ENCODE measurements around the gene ORAI1.
"Not testable (repeated sequence)": the region's sequence is repeated elsewhere in the genome, so short reads cannot be mapped to it uniquely, and the experiment has no call there.

Gene ORAI1

DNA sequence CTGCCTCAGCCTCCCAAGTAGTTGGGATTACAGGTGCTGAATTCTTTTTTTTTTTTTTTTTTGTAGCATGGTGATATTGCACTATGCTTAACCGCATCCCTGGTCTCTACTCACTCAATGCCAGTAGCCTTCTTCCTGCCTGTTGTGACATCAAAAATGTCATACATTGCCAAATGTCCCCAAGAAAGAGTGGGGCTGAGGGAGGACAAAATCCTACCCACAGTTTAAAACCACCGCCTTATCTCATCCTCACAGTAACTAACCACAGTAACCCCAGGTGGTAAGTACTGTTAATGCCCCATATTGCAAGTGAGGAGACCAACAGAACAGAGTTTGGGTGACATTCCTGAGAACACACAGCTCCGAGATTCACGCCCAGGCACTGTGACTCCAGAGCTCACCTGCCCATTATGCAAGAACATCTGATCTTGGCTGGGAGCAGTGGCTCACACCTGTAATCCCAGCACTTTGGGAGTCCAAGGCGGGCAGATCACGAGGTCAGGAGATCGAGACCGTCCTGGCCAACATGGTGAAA is 23.6 kb downstream of the ORAI1 start:
- no peak for DNase-seq

DNA sequence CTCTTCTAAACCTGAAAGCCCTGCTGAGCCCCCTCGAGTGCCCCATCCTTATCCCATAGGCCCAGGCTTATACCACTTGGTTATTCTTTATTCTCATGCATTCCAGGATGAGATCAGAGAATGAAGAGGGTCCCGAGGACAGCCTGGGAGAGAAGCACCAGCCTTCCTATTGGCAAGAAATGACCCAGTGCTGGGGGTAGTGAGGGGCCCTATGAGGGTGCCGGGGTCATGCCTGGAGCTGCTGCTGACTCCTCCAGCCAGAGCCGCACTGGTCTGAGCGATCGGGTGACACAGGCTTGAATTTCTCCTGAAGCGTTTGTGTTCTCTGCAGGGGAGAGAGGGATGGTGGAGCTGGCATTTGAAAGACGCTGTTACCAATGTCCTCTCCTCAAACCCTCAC is 25.0 kb downstream of the ORAI1 start:
- no peak for DNase-seq

DNA sequence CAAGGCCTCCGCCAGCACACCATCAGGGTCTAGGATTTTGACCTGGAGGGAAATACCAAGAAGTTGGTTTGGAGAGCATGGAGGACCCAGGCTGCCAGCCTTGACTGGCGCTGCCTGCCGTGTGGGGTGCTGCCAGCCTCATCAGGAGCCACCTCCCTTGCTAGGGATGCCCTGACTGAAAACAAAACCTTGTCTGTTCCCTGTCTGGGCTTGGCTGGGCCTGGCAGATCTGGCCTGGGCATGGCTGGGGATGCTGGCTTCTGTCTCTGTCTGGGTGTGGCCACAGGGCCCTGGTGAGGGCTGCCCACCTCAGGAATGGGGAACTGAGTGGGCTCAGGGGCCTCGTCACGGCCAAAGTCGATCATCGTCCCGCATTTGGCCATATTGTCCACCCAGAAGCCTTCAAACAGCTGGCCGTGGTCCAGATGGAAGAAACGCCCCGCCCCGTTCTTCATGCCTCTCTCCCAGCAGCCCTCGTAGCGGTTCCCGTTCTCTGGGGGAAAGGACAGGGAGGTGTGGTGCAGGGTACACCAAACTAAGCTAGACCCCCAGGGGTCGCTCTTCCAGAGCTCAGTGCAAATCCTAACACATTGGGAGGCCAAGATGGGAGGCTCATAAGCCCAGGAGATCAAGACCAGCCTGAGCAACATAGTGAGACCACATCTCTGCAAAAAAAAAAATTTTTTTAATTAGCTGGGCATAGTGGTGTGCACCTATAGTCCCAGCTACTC is 26.6 kb downstream of the ORAI1 start:
- DNase-seq = no peak

DNA sequence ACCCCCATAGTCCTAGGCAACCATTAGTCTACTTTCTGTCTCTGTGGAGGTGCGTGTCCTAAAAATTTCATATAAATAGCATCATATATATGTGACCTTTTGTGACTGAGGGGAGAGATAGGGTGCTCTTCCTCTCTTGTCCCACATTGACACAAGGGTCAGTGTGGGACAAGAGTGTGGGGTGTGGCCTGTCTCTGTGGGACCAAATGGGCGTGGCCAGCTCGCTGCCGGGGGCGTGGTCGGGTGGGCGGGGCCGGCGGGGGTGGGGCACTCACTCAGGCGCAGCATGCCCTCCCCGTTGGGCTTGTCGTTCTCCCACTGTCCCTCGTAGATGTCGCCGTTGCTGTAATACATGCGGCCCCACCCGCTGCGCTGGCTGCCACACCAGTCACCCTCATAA is 27.7 kb downstream of the ORAI1 start:
- DNase-seq = no peak

DNA sequence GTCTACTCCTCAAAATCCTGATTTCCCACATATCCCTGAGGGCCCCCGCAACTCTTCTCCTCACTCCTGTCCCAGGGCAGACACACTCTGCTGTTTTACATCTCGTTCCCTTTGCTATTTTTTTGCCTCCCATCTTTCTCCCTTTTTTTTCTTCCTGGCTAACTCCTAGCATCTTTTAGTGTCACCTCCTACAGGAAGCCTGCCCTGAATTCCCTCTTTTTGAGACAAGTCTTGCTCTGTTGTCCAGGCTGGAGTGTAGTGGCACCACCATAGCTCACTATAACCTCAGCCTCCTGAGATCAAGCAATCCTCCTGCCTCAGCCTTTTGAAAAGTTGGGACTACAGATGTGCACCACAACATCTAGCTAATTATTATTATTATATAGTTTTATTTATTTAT is 29.8 kb downstream of the ORAI1 start:
- no peak for DNase-seq

DNA sequence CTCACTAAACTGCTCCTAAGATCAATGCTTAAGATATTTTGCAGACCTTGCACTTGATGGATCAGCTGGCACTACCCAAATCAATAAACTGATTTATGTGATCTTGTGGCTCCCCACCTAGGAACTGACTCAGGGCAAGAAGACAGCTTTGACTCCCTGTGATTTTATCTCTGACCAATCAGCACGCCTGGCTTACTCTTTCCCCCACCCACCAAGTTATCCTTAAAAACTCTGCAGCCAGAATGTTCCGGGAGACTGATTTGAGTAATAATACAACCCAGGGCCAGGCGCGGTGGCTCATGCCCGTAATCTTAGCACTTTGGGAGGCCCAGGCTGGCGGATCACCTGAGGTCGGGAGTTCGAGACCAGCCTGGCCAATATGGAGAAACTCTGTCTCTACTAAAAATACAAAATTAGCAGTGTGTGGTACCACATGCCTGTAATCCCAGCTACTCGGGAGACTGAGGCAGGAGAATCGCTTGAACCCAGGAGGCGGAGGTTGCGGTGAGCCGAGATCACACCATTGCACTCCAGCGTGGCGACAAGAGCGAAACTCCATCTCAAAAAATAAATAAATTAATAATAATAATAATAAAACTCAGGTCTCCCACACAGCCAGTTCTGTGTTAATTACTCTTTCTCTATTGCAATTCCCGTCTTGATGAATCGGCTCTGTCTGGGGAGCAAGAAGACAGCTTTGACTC is 31.1 kb downstream of the ORAI1 start:
- no peak for DNase-seq

DNA sequence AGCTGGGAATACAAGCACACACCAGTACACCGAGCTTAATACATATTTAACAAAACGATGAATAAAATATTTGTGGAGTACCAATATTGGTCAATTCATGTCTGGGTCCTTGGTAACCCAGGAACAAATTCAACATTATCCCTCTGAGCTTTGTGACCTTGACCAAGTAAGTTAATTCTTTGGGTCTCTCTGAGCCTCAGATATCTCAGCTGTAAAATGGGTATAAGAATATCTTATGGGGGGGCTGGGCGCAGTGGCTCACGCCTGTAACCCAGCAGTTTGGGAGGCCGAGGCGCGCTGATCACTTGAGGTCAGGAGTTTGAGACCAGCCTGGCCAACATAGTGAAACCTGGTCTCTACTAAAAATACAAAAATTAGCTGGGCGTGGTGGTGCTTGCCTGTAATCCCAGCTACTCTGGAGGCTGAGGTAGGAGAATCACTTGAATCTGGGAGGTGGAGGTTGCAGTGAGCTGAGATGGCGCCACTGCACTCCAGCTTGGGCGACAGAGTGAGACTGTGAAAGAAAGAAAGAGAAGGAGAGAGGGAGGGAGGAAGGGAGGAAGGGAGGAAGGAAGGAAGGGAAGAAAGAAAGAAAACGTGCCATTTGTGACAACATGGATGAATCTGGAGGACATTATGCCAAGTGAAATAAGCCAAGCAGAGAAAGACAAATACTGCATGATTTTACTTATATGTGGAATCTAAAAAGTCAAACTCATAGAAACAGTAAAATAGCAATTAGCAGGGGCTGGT is 35.2 kb downstream of the ORAI1 start:
- DNase-seq = not testable (repeated sequence)

DNA sequence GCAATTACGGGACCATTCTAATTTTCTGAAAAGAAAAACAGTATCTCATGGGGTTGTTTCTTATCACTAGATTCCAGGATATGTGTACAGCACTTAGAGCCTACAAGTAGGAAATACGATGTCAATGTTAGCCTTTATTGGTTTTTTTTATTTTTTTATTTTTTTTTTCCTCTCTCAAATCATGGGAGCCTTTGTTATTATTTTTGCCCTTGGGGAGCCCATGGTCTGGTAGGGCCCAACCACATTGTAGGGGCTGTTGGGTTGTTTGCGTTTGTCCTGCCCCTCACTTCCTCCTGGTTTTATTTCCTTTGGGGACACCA is 37.2 kb downstream of the ORAI1 start:
- no peak for DNase-seq

DNA sequence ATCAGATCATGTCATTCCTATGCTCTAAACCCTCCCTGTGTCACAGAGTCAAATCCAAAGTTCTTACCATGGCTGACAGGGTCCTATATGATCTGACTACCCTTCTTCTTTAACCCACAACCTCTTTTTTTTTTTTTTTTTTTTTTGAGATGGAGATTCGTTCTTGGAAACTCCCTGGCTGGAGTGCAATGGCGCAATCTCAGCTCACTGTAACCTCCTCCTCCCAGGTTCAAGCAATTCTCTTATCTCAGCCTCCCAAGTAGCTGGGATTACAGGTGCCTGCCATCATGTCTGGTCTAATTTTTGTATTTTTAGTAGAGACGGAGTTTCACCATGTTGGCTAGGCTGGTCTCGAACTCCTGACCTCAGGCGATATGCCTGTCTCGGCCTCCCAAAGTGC is 40.5 kb downstream of the ORAI1 start:
- DNase-seq = not testable (repeated sequence)

DNA sequence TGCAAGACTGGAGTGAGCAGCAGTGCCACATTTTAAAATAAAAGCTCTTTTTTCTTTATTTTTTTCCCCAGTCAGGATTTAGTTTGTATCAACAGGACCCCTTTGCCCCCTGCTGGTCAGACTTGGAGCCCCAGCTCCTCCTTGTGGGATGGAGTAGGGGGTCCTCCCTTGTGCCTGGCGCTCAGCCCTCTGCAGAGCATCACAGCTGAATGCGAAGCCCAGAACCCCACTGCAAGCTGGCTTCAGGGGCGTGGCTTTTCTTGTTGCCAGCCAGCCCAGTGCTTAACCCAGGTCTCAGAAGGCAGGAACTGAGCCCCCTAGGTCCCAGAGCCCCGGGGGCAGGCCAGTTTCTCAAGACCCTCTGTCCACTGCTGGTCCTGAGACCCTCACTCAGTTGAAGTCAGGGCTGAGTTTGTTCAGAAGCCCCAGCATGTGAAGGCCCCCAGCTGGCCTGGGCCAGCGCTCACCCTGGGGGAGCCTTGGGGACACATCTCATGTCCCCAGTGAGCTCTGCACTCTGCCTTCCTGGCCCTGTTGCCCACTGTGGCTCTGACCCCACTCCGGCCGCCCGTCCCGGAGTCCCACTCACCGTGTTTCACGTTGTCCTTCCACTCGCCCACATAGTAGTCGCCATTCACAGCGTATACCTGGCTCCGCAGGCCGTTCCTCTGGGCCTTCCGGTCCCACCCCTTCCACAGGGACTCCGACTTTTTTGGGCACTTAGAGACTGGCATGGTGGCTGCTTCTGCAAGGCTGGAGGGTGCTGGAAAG is 42.6 kb downstream of the ORAI1 start:
- DNase-seq = no peak

DNA sequence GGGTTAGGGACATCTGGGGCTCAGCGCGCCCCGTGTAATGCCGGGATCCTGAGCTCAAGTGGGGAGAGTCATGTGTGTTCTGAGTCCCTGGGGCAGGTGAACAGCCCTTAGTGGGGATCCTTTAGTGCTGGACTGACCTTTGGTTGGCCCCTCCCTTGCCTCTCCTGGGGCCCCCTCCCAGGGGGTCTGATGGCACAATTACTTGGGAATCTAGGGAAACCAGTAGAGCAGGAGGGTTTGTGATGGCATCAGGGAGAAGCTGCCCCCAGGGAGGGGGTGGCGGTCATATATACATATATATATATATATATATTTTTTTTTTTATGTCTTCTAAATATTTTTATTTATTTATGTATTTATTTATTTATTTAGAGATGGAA is 43.2 kb downstream of the ORAI1 start, which contains the start of gene MORN3:
Gene MORN3, minus strand, starts transcription at position 134 of the 380 bp plus-strand sequence. CDS start 171 bp downstream, outside the sequence.
- DNase-seq = no peak

DNA sequence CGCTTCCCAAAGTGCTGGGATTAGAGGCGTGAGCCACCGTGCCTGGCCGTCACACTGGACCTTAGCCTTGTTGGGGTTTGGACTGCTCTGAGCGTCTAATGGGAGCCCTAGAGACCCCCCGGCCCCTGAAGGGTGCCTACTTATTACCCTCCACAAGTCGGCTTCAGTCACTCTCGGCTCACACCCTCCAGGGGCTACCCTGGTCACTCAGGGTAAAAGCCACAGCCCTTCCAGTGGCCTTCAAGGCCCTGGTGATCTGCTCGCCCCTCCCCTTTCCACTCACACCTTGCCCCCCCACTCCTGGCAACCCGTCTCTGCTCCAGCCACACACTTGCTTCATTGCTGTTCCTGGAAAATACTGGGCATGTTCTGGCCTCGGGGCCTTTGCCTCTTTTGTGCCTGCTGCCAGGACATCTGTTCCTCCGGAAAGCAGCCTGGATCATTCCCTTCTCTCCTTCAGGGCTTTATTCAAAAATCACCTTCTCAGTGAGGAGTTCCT is 46.7 kb downstream of the ORAI1 start:
- DNase-seq = no peak

DNA sequence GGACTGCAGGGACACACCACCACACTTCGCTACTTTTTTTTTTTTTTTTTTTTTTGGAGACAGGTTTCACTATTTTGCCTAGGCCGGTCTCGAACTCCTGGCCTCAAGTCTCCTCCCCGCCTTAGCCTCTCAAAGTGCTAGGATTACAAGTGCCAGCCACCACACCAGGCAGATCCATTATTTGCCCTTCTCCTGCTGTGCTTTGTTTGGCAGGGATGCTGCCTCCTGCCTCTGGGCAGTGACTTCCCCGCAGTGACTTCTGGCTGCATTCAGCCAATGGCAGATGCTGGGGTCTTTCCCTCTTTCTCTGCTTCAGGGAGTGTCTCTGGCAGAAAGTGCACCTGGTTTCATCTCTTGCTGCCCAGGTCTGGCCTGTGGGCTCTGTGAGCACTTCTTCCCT is 49.9 kb downstream of the ORAI1 start:
- no peak for DNase-seq

DNA sequence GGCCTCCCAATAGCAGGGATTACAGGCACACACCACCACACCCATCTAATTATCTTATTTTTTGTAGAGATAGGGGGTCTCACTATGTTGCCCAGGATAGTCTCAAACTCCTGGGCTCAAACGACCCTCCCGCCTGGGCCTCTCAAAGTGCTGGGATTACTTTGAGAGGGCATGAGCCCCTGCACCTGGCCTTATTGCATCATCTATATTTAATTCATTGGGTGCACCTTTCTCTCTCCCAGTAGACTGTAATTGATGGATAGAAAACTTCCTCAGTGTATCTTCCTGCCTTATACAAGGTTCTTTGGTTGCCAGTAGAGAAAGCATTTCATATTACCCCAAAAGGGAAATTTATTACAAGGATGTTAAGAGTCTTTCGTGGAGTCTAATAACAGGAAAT is 52.0 kb downstream of the ORAI1 start:
- no peak for DNase-seq

DNA sequence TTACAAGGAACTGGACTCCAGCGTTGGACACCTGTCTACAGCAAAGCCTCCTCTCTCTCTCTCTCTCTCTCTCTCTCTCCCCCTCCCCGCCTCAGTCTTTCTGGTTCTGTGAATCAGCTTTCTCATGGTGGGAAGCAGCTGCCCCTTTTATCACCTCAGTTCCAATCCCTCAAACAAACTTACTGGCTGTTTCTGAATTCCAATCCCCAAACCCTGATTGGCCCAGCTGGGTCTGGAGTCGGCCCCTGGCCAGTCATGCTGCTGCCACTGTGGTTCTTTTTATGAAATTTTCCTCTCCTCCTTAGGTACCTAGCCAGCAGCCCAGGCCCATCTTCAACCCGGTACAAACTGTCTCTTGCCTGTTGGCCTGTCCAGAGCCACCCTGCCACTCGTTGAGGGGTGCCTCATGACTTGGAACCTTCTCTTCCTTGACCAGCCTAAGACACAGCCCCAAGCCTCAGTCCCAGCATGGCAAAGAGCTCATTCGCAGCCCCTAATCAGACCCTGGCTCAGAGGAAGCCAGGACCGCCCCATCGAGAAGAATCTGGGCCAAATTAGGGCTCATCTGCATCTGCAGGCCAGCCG is 52.5 kb downstream of the ORAI1 start:
- DNase-seq = no peak

DNA sequence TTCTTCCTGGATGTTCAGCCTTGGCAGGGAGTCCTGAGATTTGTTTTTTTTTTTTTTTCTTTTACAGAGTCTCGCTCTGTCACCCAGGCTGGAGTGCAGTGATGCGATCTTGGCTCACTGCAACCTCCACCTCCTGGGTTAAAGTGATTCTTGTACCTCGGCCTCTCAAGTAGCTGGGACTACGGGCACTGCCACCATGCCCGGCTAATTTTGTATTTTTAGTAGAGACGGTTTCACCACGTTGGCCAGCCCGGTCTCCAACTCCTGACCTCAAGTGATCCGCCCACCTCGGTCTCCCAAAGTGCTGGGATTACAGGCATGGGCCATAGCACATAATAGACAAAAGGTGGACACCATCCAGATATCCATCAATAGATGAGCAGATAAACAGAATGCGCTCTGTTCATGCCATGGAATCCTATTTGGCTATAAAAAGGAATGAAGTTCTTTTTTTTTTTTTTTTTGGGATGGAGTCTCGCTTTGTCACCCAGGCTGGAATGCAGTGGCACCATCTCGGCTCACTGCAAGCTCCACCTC is 53.4 kb downstream of the ORAI1 start:
- DNase-seq = not testable (repeated sequence)

DNA sequence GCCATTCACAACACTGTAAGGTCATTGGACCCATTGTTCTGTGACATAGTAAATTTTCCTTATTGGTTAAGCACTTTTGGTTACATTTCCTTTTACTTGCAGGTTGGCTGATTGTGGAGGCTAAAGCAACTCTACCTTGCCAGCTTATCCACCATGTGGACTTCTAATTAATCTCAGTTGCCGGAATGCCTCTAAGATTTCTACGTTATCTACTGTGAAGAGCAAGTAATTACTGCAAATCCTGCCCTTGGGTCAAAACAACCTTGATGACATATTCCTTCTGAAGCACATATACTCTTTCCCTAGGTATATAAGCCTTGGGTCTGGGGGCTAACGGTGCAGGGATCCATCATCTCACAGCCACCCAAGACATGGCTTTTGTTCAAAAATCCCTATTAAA is 62.6 kb downstream of the ORAI1 start:
- DNase-seq = no peak

DNA sequence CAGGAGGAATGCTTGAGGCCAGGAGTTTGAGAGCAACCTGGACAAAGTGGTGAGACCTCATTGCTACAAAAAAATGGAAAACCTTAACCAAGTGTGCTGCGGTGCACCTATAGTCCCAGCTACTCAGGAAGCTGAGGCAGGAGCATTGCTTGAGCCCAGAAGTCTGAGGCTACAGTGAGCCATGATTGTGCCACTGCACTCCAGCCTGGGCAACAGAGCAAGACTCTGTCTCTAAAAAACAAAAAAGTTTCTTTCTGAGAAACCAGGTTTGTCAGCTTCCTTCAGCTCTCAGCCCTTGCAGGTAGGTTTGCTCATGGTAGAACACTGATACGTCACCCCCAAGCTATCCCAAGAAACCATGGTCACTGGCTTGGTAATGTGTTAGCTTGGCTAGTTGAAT is 63.1 kb downstream of the ORAI1 start:
- DNase-seq = no peak
